GM13977 (cell line): ENCODE measurements around the gene UPF2.
"Not testable (repeated sequence)": the region's sequence is repeated elsewhere in the genome, so short reads cannot be mapped to it uniquely, and the experiment has no call there.

Source experiments
- DNase-seq: peaks from one replicate; pipeline ENCODE4 v3.0.0; 2012; ENCODE audit warnings: low spot score
- in situ Hi-C: fragments of 300-500 bp; cut with MboI; formaldehyde crosslinking; loops from one replicate; pipeline ENCODE4 v1.12.0; 2022; ENCODE audit warnings: low sequenced_read_pairs, low pct_unique_long_range_greater_than_20kb, mixed read lengths, inconsistent platforms; ENCODE audit not compliant: unreplicated experiment
- TF ChIP-seq, protein P1 (sequence below): IDR thresholded peaks from 2 replicates; pipeline ENCODE4 v1.5.1; 2012; ENCODE audit warnings: mild to moderate bottlenecking, control low read depth; ENCODE audit not compliant: insufficient read depth; ENCODE audit errors: extremely low read depth, missing control alignments

Gene UPF2

DNA sequence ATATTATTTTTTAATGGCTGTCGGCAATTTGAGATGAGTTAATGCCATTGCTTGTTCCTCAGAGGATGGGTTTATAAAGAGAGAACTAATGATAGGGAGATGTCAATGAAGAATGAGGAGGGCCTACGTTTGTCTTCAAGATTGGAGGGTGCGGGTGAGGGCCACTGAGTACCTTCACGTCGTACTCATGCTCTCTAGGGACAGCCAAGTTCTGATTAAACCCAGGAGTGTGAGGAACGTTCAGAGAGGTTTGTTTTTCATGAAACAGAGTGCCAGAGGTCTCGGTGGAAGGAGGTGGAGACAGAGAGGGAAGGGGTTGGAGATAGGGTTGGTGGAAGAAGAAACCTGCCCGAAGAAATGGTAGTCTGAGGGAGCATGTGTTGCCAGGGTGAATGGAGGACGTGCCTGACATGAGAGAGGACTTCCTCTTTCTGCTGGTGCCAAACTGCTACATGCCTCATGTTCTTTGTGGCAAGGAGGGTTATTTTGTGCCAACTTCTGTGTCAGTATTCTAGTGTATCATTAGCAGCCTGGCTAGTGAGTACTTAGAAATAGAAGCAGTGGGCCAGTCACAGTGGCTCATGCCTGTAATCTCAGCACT lies 35.1 kb upstream of the UPF2 start:
- TF ChIP-seq, protein P1, sequence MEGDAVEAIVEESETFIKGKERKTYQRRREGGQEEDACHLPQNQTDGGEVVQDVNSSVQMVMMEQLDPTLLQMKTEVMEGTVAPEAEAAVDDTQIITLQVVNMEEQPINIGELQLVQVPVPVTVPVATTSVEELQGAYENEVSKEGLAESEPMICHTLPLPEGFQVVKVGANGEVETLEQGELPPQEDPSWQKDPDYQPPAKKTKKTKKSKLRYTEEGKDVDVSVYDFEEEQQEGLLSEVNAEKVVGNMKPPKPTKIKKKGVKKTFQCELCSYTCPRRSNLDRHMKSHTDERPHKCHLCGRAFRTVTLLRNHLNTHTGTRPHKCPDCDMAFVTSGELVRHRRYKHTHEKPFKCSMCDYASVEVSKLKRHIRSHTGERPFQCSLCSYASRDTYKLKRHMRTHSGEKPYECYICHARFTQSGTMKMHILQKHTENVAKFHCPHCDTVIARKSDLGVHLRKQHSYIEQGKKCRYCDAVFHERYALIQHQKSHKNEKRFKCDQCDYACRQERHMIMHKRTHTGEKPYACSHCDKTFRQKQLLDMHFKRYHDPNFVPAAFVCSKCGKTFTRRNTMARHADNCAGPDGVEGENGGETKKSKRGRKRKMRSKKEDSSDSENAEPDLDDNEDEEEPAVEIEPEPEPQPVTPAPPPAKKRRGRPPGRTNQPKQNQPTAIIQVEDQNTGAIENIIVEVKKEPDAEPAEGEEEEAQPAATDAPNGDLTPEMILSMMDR: no peak
- peak; percentile 26 for DNase-seq
- in situ Hi-C loops: no loop called here

DNA sequence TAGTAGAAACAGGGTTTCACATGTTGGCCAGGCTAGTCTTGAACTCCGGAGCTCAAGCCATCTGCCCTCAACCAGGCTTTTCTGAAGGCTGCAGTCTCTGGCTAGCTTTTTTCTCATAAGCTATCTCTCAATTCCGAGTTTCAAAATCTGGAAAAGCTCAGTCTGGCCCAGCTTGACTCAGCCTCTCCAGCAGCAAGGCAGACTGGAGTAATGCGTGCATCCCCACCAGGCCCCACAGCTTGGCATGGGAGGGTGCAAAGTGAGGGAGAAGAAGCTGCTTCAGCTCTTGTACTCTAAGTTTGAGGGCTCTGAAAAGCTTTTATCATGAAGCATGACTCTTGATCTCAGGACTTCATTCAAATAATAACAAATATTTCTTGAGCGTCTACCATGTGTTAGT lies 30.9 kb upstream of the UPF2 start:
- in situ Hi-C loops: no loop called here
- TF ChIP-seq, protein P1: no peak
- no peak for DNase-seq

DNA sequence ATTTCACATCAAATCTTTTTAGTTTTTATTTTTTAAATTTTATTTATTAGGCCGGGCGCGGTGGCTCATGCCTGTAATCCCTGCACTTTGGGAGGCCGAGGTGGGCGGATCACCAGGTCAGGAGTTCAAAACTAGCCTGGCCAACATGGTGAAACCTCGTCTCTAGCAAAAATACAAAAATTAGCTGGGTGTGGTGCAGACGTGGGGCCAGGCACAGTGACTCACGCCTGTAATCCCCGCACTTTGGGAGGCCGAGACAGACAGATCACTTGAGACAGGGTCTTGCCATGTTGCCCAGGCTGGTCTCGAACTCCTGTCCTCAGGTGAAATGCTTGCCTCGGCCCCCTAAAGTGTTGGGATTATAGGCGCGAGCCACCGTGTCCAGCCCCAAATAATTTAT lies 28.8 kb upstream of the UPF2 start:
- DNase-seq, in situ Hi-C loops: not testable (repeated sequence)

DNA sequence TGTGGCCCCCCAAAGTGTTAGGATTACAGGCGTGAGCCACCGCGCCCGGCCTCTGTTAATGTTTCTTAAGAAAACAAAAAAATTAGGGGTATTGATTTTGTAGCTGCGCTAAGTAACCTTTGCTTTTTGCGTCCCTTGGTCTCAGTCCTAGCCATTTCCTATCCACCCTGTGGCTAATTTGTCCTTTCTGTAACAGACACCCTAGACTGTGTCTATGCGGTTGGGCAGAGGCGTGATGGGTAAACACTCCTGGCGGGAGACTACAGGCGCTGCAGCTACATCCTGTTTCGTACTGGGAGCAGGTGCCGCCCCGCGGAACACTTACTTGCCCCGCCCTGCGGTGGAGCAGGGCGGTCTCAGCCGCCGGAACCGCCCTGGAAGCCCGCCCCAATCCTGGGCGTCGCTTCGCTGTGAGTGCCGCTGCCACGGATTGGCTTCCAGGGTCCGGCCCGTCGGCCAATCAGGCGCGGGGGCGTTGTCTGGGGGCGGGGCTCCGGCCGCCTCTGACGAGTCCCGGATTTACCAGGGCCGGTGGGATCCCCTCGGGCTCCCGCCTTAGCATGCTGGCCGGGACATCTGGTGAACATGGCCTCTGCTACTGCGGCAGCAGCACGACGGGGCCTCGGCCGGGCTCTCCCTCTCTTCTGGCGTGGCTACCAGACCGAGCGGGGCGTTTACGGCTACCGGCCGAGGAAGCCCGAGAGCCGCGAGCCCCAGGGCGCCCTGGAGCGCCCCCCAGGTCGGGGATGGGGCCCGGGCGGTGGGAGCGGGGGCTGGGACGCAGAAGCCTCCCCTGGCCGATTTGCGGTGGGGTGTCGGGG lies 26.1 kb upstream of the UPF2 start, which contains the start of gene DHTKD1:
TSS of gene DHTKD1 (plus strand) at position 506 of the 821 bp plus-strand sequence. CDS start at position 586, 80 bp downstream.
- peak; percentile 99 for DNase-seq
- TF ChIP-seq, protein P1: peak; percentile 15
- in situ Hi-C loops: no loop called here

DNA sequence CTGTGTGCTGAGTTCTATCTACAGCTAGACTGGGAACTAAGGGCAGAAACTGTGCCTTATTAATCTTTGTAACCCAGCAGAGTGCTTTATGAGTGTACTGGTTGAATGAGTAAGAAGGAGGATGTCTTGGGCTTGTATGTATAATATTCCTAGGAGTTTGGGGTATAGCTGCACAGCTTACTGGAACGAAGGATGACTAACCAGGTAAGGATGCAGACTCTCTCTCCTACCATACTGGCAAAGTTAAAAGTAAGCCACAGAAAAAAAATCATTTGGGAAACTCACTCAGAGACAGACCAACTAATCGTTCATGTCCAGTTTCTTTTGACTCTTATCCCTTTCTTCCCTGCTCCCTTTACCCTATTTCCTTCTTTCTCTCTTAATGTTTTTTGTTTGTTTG lies 24.7 kb upstream of the UPF2 start:
- in situ Hi-C loops: no loop called here
- TF ChIP-seq, protein P1: no peak
- DNase-seq: no peak

DNA sequence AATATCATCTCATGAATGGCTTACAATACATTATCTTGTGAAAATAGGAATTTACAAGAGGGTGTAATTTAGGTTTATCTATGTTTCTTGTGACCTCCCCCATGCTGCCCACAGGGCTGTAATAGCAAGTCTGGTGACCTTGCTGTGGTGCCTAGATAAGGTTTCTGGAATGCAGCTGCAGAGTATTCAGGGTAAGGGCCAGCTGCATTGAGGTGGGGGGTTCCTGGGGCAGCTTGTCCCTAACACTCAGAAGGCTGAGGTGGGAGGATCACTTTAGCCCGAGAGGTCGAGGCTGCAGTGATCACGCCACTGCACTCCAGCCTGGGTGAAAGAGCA lies 20.8 kb upstream of the UPF2 start:
- in situ Hi-C loops: no loop called here
- TF ChIP-seq, protein P1: no peak

DNA sequence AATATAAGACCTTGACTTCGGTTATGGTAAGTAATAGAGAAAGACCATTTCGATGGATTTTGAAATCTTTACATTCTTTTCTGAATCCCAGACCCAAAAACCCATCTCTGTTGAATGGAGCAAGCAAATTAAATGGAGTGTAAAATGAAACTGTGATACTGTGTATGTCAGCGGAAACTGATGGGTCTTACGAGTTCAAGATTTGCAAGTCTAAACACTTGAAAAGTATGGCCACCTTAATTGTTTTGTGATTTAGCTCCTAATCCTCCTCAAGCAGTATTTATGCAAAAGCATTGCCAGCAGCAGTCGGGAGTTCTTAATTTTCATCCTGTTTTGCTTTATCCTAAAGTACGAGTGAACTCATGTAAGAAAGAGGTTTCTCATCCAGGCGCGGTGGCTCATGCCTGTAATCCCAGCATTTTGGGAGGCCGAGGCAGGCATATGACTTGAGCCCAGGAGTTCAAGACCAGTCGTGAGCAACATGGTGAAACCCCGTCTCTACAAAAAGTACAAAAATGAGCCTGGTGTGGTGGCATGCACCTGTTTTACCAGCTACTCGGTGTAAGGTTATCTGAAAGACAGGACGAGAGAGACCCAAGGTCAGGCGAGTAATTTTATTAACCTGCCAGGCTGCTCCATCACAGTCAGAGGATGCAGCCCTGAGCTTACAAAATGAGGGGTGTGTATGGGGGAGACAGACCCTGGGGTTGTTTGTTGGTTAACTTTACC lies 20.3 kb upstream of the UPF2 start:
- in situ Hi-C loops: no loop called here
- DNase-seq: no peak
- TF ChIP-seq, protein P1: no peak

More for the DNA sequence above, 20.8 kb upstream of the UPF2 start:
- DNase-seq: no peak
